Measurements from ENCODE around the gene RBM47. TPM values are rescaled to one million over a fixed set of nuclear protein-coding genes. Genes with fewer than 3 reads are reported as not detected.
"Not testable (repeated sequence)": the region's sequence is repeated elsewhere in the genome, so short reads cannot be mapped to it uniquely, and the experiment has no call there.

RBM47 gene
- total RNA-seq, 1 donor from 2014 or later = 2.4 TPM

DNA sequence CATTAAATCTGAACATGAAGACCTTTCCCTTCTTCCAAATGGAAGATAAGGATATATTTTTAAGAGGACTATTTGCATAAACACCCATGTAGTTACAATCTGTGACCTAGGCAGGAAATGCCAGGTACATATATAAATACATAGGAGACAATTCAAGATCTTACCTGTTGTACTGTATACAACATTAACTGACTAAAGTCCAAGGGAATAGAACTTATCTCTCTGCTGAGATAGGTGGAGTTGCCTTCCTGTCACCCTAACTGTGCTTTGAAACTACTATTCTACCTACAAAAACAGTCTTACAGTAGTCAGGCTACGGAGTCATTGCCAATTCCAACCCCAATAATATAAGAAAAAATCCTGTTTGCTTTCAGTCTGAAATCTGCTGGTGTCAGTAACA is 188.2 kb downstream of the RBM47 start:
- ATAC-seq (ENCODE audit: poor library complexity) = no peak
- no peak for DNase-seq
- intact Hi-C loops (cut with DNase I) = no loop called here

DNA sequence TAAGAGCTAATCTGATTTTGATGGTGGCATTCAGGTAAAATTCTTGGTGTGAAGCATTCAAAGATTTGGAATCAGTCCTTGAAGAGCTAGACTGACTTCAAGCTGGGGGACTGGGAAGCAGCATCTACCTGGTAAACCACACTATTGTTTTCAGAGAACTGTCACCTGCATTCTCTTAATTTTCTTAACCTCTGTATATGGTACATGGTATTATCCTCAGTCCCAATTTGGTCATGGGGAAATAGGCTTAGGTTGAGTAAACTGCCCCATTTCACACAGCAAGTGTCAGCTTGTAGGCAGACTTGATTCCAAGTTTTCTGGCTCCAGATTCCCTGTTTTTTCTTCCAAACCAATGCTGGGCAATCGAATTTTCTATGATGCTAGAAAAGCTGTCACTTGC is 190.1 kb downstream of the RBM47 start:
- DNase-seq (no peak), ATAC-seq (ENCODE audit: poor library complexity) (no peak)
- intact Hi-C loops (cut with DNase I) = no loop called here

DNA sequence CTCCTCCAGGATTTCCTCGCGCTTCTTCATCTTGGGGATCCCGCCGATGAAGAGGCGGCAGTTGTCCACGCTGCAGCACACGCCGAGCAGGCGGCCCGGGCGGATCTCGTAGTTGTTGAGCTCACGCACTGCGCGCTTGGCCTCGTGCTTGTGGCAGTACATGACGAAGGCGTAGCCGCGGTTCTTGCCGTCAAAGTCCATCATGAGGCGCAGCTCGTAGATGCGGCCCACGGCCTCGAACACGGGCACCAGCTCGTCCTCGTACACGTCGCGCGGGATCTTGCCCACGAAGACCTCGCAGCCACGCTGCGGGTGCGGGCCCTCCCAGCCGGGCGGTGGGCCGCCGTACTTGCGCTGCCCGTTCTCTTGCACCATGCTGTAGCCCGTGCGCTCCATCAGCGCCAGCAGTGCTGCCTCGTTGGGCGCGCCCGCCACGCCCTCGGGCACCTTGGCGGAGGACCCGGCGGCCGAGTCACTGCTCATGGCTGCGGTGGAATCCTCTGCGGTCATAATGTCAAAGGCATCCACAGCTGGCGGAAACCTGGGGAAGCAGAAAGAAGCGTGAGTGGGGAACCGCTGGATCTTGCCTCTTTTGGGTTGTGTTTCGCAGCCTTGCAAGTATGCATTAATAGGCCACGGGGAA is 191.2 kb downstream of the RBM47 start:
- intact Hi-C loops (cut with DNase I) = no loop called here
- no peak for DNase-seq
- ATAC-seq (ENCODE audit: poor library complexity) = no peak

DNA sequence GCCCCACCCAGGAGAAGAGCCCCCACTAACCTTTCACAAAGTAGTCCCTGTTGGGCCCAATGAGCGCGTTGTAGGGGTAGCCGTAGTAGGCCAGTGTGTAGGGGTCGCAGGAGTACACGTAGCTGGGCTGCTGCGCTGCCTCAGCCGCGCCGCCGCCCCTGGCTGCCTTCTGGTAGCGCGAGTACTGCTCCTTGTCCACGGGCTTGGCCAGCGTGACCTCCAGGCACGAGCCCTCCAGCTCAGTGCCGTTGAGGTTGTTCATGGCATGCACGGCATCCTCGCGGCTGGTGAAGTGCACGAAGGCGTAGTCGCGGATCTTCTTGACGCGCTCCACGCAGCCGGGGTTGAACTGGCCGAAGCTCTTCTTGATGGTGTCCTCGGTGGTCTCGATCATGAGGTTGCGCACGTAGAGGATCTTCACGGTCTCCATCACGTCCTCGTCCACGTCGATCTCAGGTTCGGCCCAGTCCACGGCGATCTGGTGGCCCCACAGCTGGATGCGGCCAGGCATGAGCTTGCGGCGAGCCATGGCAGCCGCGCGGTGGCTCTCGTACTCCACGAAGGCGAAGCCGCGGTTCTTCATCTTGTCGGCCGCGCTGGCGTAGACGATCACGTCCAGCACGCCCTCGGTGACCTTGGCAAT is 191.8 kb downstream of the RBM47 start:
- DNase-seq = no peak

DNA sequence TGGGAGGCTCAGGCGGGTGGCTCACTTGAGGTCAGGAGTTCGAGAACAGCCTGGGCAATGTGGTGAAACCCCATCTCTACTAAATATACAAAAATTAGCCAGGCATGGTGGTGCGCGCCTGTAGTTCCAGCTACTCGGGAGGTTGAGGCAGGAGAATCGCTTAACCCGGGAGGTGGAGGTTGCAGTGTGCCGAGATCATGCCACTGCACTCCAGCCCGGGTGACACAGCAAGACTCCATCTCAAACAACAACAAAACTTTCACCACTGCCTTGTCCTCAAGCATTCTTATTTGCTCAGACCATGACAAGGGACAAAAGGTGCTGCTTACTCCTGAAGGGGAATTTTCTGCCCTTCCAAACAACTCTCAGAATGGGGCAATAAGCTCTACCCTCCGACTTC is 194.4 kb downstream of the RBM47 start:
- DNase-seq; intact Hi-C loops (cut with DNase I); ATAC-seq (ENCODE audit: poor library complexity): not testable (repeated sequence)

More for the DNA sequence above, 191.8 kb downstream of the RBM47 start:
- intact Hi-C loops (cut with DNase I) = no loop called here
- no peak for ATAC-seq (ENCODE audit: poor library complexity)

DNA sequence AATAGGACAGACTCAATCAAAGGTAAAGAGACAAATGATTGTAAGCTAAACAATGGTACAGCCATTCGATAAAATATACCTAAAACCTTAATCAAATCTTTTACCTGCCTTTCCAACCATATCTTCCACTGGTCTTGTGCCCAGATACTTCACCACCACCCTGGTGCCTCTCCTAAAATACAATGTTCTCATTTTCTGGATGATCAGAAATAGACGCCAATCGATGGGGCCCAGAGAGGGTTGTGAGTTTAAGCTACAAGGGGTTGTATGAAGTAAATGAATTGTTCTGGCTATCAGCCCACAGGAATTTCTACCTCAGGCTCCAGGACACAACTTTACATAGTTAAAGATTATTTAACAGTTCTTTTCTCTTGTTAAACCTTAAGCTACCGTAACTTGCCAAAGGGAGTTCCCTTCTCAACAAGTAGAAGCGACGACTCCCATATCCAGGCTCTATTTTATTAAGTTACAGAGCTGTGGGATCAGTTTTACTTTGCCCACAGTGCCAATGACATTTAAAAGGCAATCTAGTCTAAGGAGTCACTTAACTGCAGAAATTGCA is 195.5 kb downstream of the RBM47 start:
- ATAC-seq (ENCODE audit: poor library complexity) = no peak

DNA sequence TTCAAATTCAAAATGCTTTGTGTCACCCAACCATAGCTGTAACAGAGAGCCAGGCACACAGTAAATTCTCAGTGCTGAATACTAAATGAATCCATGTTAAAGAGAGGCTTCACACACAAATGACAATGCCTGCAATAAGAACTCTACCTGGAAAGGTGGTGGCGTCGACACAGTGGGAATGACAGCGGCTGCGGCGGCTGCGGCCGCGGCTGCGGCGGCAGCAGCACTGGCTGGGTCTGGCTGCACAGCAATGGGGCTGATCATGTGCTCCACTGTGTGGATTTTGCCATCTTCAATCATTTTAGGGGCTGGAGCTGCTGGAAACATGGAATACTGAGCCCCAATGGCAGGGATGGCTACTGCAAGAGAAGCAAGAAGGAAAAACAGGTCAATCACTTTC is 197.2 kb downstream of the RBM47 start:
- ATAC-seq (ENCODE audit: poor library complexity) = no peak
- intact Hi-C loops (cut with DNase I) = no loop called here

More for the DNA sequence above, 195.5 kb downstream of the RBM47 start:
- intact Hi-C loops (cut with DNase I) = no loop called here
- DNase-seq = no peak

DNA sequence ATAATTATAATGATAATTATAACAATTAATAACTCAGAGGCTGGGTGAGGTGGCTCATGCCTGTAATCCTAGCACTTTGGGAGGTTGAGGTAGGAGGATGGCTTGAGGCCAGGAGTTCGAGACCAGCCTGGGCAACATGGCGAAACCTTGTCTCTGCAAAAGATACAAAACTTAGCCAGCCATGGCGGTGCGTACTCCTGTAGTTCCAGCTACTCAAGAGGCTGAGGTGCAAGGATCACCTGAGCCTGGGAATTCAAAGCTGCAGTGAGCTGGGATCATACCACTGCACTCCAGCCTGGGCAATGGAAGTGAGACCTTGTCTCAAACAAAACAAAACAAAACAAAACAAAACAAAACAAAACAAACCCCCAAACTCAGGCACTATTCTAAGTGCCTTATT is 201.8 kb downstream of the RBM47 start:
- ATAC-seq (ENCODE audit: poor library complexity); intact Hi-C loops (cut with DNase I); DNase-seq: not testable (repeated sequence)

More for the DNA sequence above, 197.2 kb downstream of the RBM47 start:
- no peak for DNase-seq

DNA sequence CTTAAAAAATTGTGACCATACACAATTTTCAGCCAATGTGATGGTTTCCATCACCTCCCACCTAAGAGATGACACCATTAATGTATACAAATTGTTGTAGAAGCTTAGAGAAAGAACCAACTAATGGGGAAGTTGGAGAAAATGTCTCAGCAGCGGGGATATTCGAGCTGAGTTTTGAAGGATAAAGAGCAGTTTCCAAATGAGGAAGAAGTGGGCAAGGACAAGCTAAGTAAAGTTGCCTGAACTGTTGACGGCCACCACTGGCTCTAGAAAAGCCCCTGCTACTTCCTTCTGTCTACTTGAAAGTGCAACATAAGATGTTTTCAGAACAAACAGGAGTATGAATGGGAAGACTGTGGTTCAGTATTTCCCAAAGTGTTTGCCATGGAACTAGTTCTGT is 202.5 kb downstream of the RBM47 start:
- ATAC-seq (ENCODE audit: poor library complexity) (no peak), DNase-seq (no peak)
- intact Hi-C loops (cut with DNase I) = no loop called here

DNA sequence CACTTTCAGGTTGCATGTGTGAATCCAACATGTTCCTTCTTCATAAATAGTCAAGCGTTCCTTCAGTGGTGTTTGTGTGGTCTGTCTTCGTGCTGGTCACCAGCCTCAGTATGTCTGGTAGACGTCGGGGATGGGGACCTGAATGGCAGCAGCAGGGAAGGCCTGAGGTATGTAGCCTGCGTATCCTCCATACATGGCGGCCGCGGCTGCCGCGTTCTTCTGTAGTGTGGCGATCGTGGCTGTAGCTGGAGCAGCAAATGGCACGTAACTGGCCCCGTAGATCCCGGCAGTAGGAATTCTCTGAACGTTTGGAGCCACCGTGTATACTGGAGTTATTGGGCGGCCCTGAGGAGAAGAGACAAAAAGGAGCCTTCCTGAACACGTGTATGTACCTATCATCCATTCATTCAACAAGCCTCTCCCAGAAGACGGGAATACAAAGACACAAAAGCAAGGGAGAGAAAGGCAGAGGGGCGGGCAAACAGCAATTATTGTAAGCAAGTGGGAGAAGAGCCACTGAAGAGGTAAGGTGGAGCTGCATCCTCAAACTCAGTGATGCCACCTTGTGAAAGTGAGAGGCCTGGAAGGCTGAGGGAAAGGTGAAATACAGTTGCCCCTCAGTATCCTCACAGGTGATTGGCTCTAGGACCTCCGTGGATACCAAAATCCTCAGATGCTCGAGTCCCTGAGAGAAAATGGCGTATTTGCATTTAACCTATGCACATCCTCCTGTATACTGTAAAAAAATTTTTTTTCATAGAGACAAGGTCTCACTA is 203.7 kb downstream of the RBM47 start:
- no peak for ATAC-seq (ENCODE audit: poor library complexity)
- peak; percentile 39 for DNase-seq
- intact Hi-C loops (cut with DNase I) = no loop called here

DNA sequence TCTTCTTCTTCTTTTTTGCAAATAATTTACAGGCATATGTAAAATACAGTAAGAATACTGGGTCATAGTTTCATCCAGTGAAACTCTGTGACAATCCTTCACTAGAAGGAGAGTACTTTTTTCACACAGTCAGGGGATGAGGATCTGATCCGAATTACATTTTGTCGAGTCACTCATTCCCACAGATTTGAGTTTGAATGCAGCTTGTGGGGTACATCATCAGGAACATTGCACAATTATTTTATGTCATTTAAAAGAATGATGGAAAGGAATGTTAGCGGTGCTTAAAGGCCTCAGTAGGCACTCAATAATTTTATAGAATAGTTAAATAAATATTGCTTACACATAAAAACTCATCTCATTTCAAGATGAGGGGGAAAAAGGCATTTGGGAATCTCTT is 205.9 kb downstream of the RBM47 start:
- ATAC-seq (ENCODE audit: poor library complexity) (no peak), DNase-seq (no peak)
- intact Hi-C loops (cut with DNase I) = no loop called here

DNA sequence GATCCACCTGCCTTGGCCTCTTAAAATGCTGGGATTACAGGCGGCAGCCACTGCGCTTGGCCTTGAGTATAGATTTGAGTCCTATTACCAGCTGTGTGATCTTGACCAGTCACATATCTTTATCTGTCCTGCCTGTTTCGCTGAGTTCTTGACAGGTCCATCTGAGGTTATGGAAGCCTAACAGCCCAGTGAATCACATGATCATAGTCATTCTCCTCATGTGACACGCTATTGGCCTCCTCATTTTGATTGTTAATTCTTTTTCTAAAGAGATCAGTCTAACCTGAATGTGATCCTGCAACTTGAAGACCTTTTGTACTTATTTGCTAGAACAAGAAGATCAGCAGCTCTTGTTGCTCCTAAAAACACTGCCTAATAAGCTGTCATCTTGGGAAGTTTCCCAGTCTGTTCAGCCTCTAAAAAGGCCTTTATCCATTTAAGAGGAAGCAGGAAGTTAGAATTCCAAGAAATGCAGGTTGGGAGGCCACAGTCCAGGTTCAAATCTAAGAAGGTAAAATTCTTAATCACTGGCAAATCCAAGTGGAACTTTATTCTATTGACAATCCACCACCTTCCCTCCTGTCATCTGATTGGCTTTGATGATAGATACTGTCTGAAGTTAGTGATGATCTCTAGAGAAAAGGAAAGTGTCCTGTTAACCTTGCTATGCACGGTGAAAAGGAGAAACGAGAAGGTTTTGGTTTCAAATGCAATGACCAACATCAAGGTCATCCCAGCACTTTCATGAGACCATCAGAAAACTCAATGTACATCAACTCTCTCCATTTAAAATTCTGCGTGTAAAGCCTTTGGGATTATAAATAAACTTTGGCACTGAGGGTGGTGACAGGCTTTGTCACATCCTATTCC is 207.6 kb downstream of the RBM47 start:
- intact Hi-C loops (cut with DNase I) = no loop called here
- ATAC-seq (ENCODE audit: poor library complexity) (no peak), DNase-seq (no peak)

DNA sequence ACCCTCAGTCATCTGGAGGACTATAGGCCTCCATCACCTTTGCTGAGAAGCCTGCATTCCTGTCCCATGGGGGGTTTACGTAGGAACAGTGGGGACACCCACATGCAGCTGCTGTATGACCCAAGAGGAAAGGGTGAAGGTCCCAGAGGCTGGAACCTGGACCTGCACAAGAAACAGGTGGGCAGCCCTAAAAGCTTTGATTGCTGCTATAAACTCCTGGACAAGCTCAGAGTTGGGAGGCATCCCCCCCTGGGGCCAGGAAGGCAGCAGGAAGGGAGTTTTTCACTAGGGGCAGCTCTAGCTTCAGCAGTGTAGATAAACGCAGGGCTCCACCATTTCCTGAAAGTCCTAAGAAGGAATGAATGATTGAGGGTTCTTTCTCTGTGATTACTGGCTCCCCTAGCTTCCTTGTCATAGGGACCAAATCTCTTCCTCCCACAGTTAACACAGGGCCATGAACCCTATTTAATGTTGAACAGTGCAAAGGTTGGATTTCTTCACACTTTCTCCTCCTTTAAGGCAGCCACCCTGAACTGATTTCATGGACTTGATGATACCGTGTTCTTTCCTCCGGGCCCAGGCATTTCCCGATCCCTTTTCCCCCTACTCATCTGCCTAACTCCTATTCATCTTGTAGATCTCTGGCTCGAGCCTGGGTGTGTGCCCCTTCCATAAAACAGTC is 210.3 kb downstream of the RBM47 start:
- intact Hi-C loops (cut with DNase I) = no loop called here
- DNase-seq (no peak), ATAC-seq (ENCODE audit: poor library complexity) (no peak)

DNA sequence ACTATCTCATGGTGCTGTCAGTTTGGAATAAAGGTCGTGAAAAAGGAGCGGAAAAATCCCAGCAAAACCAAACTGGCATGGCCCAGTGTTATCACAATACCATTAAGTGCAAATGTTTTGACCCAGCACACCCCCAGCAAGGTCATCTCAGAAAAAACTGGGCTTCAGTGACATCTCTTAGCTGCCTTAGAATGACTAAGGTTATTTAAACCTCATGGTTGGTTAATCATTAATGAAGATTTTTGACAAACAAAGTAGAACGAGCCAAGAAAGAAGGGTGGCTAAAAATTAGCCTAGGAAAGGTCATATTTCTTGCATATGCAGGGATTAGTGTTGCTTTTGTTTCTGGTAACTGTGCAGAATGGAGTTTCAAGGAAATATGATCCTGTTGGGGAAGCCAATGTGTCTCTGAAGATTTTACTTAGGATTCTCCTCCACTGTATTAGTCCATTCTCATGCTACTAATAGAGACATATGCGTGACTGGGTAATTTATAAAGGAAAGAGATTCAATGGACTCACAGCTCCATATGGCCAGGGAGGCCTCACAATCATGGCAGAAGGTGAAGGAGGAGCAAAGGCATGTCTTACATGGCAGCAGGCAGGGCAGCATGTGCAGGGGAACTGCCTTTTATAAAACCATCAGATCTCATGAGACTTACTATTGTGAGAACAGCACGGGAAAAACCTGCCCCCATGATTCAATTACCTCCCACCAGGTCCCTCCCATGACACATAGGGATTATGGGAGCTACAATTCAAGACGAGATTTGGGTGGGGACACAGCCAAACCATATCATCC is 211.0 kb downstream of the RBM47 start:
- intact Hi-C loops (cut with DNase I) = no loop called here
- DNase-seq (no peak), ATAC-seq (ENCODE audit: poor library complexity) (no peak)

DNA sequence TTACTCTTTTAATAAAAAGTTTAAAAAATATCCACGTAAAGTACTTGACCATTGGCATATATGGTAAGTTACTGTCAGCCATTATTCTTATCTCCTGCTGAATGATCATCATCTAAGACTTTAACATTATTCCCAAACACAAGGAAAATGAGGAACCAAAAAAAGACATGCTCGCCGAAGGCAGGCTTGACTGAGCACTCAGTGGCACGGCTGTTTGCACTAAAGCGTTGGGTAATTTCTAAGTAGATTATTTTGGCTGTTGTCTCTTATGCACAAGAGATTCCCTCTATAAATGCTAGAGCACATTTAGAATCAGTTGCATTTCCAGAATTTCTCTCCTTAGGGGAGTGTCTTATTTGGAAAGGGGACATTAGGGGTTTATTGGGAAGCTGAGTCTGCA is 211.7 kb downstream of the RBM47 start:
- intact Hi-C loops (cut with DNase I) = no loop called here
- no peak for ATAC-seq (ENCODE audit: poor library complexity)

DNA sequence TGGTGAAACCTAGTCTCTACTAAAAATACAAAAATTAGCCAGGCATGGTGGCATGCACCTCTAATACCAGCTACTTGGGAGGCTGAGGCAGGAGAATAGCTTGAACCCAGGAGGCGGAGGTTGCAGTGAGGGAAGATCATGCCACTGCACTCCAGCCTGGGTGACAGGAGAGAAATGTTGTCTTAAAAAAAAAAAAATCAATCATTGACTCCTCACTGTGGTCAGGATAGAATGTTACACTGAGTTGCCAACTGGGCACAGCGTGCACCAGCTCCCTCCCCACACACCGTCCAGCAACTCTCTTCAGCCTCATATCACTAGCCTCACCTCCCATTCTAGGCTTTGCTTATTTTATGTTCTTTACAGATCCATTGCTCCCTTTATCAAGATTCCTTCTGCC is 215.0 kb downstream of the RBM47 start:
- intact Hi-C loops (cut with DNase I) = no loop called here
- ATAC-seq (ENCODE audit: poor library complexity) = no peak
- no peak for DNase-seq

More for the DNA sequence above, 211.7 kb downstream of the RBM47 start:
- no peak for DNase-seq

Data from Right ventricle myocardium superior (tissue), 1 donor.